SU-DHL-6 (cell line): Measurements from ENCODE around the gene GALNT17.

Experiments
- EZH2phosphoT487 ChIP-seq: fragments of 200-600 bp; sonication (generic), shearing (Covaris generic); conservative IDR thresholded peaks from 2 replicates; pipeline ENCODE4 v1.6.1; 2018; ENCODE audit warnings: mild to moderate bottlenecking, antibody characterized with exemption, low read length, moderate library complexity, mixed read lengths
- TF ChIP-seq, protein P1 (sequence below): fragments of 200-600 bp; sonication (generic); IDR thresholded peaks from one replicate; pipeline ENCODE4 v1.5.1; 2017; ENCODE audit warnings: antibody characterized with exemption, mild to moderate bottlenecking, low read length, moderate library complexity; ENCODE audit not compliant: insufficient read depth, poor library complexity, severe bottlenecking

- TF ChIP-seq, protein P1, sequence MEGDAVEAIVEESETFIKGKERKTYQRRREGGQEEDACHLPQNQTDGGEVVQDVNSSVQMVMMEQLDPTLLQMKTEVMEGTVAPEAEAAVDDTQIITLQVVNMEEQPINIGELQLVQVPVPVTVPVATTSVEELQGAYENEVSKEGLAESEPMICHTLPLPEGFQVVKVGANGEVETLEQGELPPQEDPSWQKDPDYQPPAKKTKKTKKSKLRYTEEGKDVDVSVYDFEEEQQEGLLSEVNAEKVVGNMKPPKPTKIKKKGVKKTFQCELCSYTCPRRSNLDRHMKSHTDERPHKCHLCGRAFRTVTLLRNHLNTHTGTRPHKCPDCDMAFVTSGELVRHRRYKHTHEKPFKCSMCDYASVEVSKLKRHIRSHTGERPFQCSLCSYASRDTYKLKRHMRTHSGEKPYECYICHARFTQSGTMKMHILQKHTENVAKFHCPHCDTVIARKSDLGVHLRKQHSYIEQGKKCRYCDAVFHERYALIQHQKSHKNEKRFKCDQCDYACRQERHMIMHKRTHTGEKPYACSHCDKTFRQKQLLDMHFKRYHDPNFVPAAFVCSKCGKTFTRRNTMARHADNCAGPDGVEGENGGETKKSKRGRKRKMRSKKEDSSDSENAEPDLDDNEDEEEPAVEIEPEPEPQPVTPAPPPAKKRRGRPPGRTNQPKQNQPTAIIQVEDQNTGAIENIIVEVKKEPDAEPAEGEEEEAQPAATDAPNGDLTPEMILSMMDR, result no peak
- TF ChIP-seq EZH2phosphoT487, result no peak
These were observed 483.1 kb downstream of the GALNT17 start for GRCh38 chr7:71615017-71615416.
